ENCODE data around the gene MISP3. TPM values are rescaled to one million over a fixed set of nuclear protein-coding genes. Genes with fewer than 3 reads are reported as not detected.
"Not testable (repeated sequence)": the region's sequence is repeated elsewhere in the genome, so short reads cannot be mapped to it uniquely, and the experiment has no call there.

MISP3 gene
- total and polyA plus RNA-seq, 3 experiments from 2014 or later: 1.00 to 2.1 (median 1.2) TPM

- Histone ChIP-seq H3K4me3 (ENCODE audit: low read length) (no peak overlapping the region), H3K9me3 (ENCODE audit: low read length) (no peaks in the 10 kb centered on the region), H3K27me3 (ENCODE audit: insufficient read depth, low read length, poor library complexity, severe bottlenecking) (no peaks in the 10 kb centered on the region), H3K36me3 (ENCODE audit: insufficient read depth, low read length) (peaks cover 30% of the 10 kb centered on the region), H3K4me1 (ENCODE audit: insufficient read depth, low read length) (no peaks in the 10 kb centered on the region), H3K27ac (ENCODE audit: low read depth, low read length) (no peak overlapping the region)
- Mint-ChIP-seq H3K4me3 (no peak overlapping the region), H3K9me3 (no peaks in the 10 kb centered on the region), H3K36me3 (peaks cover 8 to 64% (median 14%) of the 10 kb centered on the region in 3 donors), H3K27ac (peak overlapping the region; percentile 13 to 87 (median 76)), H3K4me1 (peaks cover 0 to 9% (median 1%) of the 10 kb centered on the region in 3 donors), H3K27me3 (no peaks in the 10 kb centered on the region)
- POLR2A ChIA-PET: interaction anchor here (0.7 to 1.2 kb wide), 2 partner anchors 17 to 333 kb away, joined by 5 to 8 read pairs; partner anchors contain the start of gene IL27RA
- CTCF ChIA-PET: interaction anchor here (0.6 to 4.5 kb wide), 29 partner anchors 9 to 169 kb away, joined by 3 to 35 read pairs (median 4); partner anchors contain the start of genes IL27RA, MISP3 and RFX1
- peak; percentile 51 to 82 (median 66) for DNase-seq
Measured at GRCh38 chr19:14048443-14049153, 24.0 kb upstream of the MISP3 start.

DNA sequence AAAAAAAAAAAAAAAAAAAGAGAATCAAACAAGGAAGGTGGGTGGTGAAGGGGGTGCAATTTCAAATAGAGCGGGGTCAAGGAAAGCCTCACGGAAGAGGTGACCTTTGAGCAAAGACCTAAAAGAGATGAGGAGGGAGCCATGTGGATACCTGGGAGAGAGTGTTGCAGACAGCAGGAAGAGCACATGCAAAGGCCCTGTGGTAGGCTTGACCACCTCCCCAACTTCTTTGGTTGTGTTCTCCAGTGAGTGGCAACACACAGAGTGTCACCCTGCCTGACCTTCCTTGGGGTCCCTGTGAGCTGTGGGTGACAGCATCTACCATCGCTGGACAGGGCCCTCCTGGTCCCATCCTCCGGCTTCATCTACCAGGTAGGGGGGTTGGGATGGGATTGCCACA, 22.1 kb upstream of the MISP3 start:
- peaks cover 0 to 9% (median 3%) of the 10 kb centered on the region in 3 donors for H3K4me1 Mint-ChIP-seq
- no peak overlapping the region for H3K4me3 ChIP-seq (ENCODE audit: low read length)
- H3K27me3 Mint-ChIP-seq: no peaks in the 10 kb centered on the region
- no peaks in the 10 kb centered on the region for H3K27me3 ChIP-seq (ENCODE audit: insufficient read depth, low read length, poor library complexity, severe bottlenecking)
- no peaks in the 10 kb centered on the region for H3K9me3 ChIP-seq (ENCODE audit: low read length)
- DNase-seq: no peak
- H3K9me3 Mint-ChIP-seq: no peaks in the 10 kb centered on the region
- H3K36me3 Mint-ChIP-seq: peaks cover 8 to 61% (median 14%) of the 10 kb centered on the region in 3 donors
- POLR2A ChIA-PET: no interaction called here
- no peaks in the 10 kb centered on the region for H3K4me1 ChIP-seq (ENCODE audit: insufficient read depth, low read length)
- no peak overlapping the region for H3K27ac ChIP-seq (ENCODE audit: low read depth, low read length)
- peak overlapping the region in 1 of 8 donors; percentile 74 for H3K27ac Mint-ChIP-seq
- peaks cover 30% of the 10 kb centered on the region for H3K36me3 ChIP-seq (ENCODE audit: insufficient read depth, low read length)
- CTCF ChIA-PET: interaction anchor here (0.7 to 4.5 kb wide), 4 partner anchors 8 to 182 kb away, joined by 3 to 35 read pairs (median 8); no protein-coding TSS in a partner anchor
- no peak overlapping the region for H3K4me3 Mint-ChIP-seq

GRCh38 chr19:14050961-14051360, 21.6 kb upstream of the MISP3 start:
- H3K4me3 ChIP-seq (ENCODE audit: low read length); H3K4me1 ChIP-seq (ENCODE audit: insufficient read depth, low read length); POLR2A ChIA-PET; H3K4me1 Mint-ChIP-seq; H3K4me3 Mint-ChIP-seq; H3K27me3 Mint-ChIP-seq; H3K27ac ChIP-seq (ENCODE audit: low read depth, low read length); H3K9me3 ChIP-seq (ENCODE audit: low read length); H3K27me3 ChIP-seq (ENCODE audit: insufficient read depth, low read length, poor library complexity, severe bottlenecking); DNase-seq; H3K9me3 Mint-ChIP-seq: not testable (repeated sequence)
- peak overlapping the region in 1 of 8 donors; percentile 29 for H3K27ac Mint-ChIP-seq
- peaks cover 8 to 57% (median 14%) of the 10 kb centered on the region in 3 donors for H3K36me3 Mint-ChIP-seq
- H3K36me3 ChIP-seq (ENCODE audit: insufficient read depth, low read length): peaks cover 30% of the 10 kb centered on the region
- CTCF ChIA-PET: interaction anchor here (1.2 to 4.5 kb wide), 3 partner anchors 8 to 19 kb away, joined by 4 to 35 read pairs (median 11); no protein-coding TSS in a partner anchor

GRCh38 chr19:14051980-14052379, 20.6 kb upstream of the MISP3 start:
- H3K27me3 ChIP-seq (ENCODE audit: insufficient read depth, low read length, poor library complexity, severe bottlenecking): no peaks in the 10 kb centered on the region
- Mint-ChIP-seq H3K27ac (peak overlapping the region in 2 of 8 donors; percentile 74 to 88), H3K4me3 (no peak overlapping the region), H3K27me3 (no peaks in the 10 kb centered on the region), H3K36me3 (peaks cover 8 to 48% (median 14%) of the 10 kb centered on the region in 3 donors), H3K4me1 (peaks cover 0 to 7% (median 3%) of the 10 kb centered on the region in 3 donors), H3K9me3 (no peaks in the 10 kb centered on the region)
- H3K27ac ChIP-seq (ENCODE audit: low read depth, low read length): no peak overlapping the region
- no peak overlapping the region for H3K4me3 ChIP-seq (ENCODE audit: low read length)
- DNase-seq: no peak
- CTCF ChIA-PET: interaction anchor here (2.9 to 4.5 kb wide), 2 partner anchors 7 to 18 kb away, joined by 11 to 35 read pairs; no protein-coding TSS in a partner anchor
- peaks cover 30% of the 10 kb centered on the region for H3K36me3 ChIP-seq (ENCODE audit: insufficient read depth, low read length)
- H3K4me1 ChIP-seq (ENCODE audit: insufficient read depth, low read length): no peaks in the 10 kb centered on the region
- no peaks in the 10 kb centered on the region for H3K9me3 ChIP-seq (ENCODE audit: low read length)
- POLR2A ChIA-PET: no interaction called here

GRCh38 chr19:14052470-14052869, 20.1 kb upstream of the MISP3 start:
- Mint-ChIP-seq H3K36me3 (peaks cover 8 to 46% (median 14%) of the 10 kb centered on the region in 3 donors), H3K9me3 (no peaks in the 10 kb centered on the region), H3K27me3 (no peaks in the 10 kb centered on the region), H3K4me3 (no peak overlapping the region), H3K27ac (peak overlapping the region in 2 of 8 donors; percentile 74 to 88), H3K4me1 (peaks cover 0 to 8% (median 3%) of the 10 kb centered on the region in 3 donors)
- ChIA-PET CTCF (interaction anchor here (0.7 to 2.9 kb wide), 5 partner anchors 18 to 171 kb away, joined by 3 to 11 read pairs (median 3); partner anchors contain the start of gene MISP3), POLR2A (interaction anchor here (0.6 to 0.7 kb wide), 2 partner anchors 65 to 264 kb away, joined by 3 to 12 read pairs; partner anchors contain the start of gene PRKACA)
- peaks cover 30% of the 10 kb centered on the region for H3K36me3 ChIP-seq (ENCODE audit: insufficient read depth, low read length)
- H3K4me3 ChIP-seq (ENCODE audit: low read length): no peak overlapping the region
- H3K27ac ChIP-seq (ENCODE audit: low read depth, low read length): no peak overlapping the region
- DNase-seq: no peak
- no peaks in the 10 kb centered on the region for H3K4me1 ChIP-seq (ENCODE audit: insufficient read depth, low read length)
- no peaks in the 10 kb centered on the region for H3K9me3 ChIP-seq (ENCODE audit: low read length)
- no peaks in the 10 kb centered on the region for H3K27me3 ChIP-seq (ENCODE audit: insufficient read depth, low read length, poor library complexity, severe bottlenecking)

DNA sequence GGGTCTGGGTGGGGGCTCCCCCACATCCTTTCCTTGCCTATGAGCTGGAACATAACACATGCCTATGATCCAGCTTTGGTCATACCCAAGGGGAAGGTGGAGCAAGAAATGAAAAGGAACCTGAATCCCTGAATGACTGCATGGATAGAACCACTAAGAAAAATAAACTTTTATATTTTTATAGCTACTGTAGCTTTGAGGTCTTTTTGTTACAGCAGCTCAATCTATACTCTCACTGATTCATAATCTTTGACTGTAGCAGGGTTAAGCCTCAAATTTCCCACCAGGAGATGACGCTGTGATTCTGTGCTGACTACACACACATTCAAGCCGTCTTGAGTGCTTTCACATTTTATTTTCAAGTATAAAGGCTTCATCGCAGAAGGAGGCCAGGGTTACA, 19.6 kb upstream of the MISP3 start:
- ChIA-PET CTCF (interaction anchor here (0.7 to 2.9 kb wide), 5 partner anchors 17 to 171 kb away, joined by 3 to 11 read pairs (median 3); partner anchors contain the start of gene MISP3), POLR2A (interaction anchor here (0.6 to 0.7 kb wide), 2 partner anchors 64 to 265 kb away, joined by 3 to 12 read pairs; partner anchors contain the start of gene PRKACA)
- Histone ChIP-seq H3K27ac (ENCODE audit: low read depth, low read length) (no peak overlapping the region), H3K9me3 (ENCODE audit: low read length) (no peaks in the 10 kb centered on the region), H3K4me3 (ENCODE audit: low read length) (no peak overlapping the region), H3K36me3 (ENCODE audit: insufficient read depth, low read length) (peaks cover 30% of the 10 kb centered on the region), H3K4me1 (ENCODE audit: insufficient read depth, low read length) (peaks cover 4% of the 10 kb centered on the region), H3K27me3 (ENCODE audit: insufficient read depth, low read length, poor library complexity, severe bottlenecking) (peaks cover 4% of the 10 kb centered on the region)
- H3K9me3 Mint-ChIP-seq: no peaks in the 10 kb centered on the region
- DNase-seq: no peak
- peaks cover 8 to 43% (median 14%) of the 10 kb centered on the region in 3 donors for H3K36me3 Mint-ChIP-seq
- peaks cover under 1 to 13% (median 6%) of the 10 kb centered on the region in 3 donors for H3K4me1 Mint-ChIP-seq
- H3K4me3 Mint-ChIP-seq: no peak overlapping the region
- H3K27ac Mint-ChIP-seq: peak overlapping the region in 1 of 8 donors; percentile 69
- H3K27me3 Mint-ChIP-seq: peaks cover 0 to 4% of the 10 kb centered on the region in 2 donors

GRCh38 chr19:14053500-14053899, 19.1 kb upstream of the MISP3 start:
- Mint-ChIP-seq H3K27me3 (peaks cover 5 to 9% of the 10 kb centered on the region in 2 donors), H3K4me3 (no peak overlapping the region), H3K9me3 (no peaks in the 10 kb centered on the region), H3K27ac (no peak overlapping the region), H3K4me1 (peaks cover 5 to 16% (median 9%) of the 10 kb centered on the region in 3 donors), H3K36me3 (peaks cover 7 to 39% (median 11%) of the 10 kb centered on the region in 3 donors)
- peaks cover 9% of the 10 kb centered on the region for H3K27me3 ChIP-seq (ENCODE audit: insufficient read depth, low read length, poor library complexity, severe bottlenecking)
- H3K9me3 ChIP-seq (ENCODE audit: low read length): no peaks in the 10 kb centered on the region
- DNase-seq: no peak
- H3K36me3 ChIP-seq (ENCODE audit: insufficient read depth, low read length): peaks cover 27% of the 10 kb centered on the region
- no peak overlapping the region for H3K27ac ChIP-seq (ENCODE audit: low read depth, low read length)
- POLR2A ChIA-PET: interaction anchor here (0.7 kb wide), 1 partner anchor 64 kb away, joined by 12 read pairs; the partner anchor contains the start of gene PRKACA
- H3K4me3 ChIP-seq (ENCODE audit: low read length): no peak overlapping the region
- peaks cover 9% of the 10 kb centered on the region for H3K4me1 ChIP-seq (ENCODE audit: insufficient read depth, low read length)
- CTCF ChIA-PET: interaction anchor here (1.1 kb wide), 2 partner anchors 19 to 172 kb away, joined by 3 to 4 read pairs; partner anchors contain the start of gene MISP3

Data from CD8-positive, alpha-beta memory T cell (primary cell).